ENCODE measurements around the gene KSR1. TPM values are rescaled to one million over a fixed set of nuclear protein-coding genes. Genes with fewer than 3 reads are reported as not detected.

Gene KSR1
- total and polyA plus RNA-seq, 9 of the 15 experiments (the other 6 are each of a cell fraction or from before 2014, with no cell fraction given) = 1.4 to 51.7 (median 18.4) TPM

- peak; percentile 77 for TF ChIP-seq L3MBTL2 (IDR thresholded peaks at IDR 0.05)
- no peak for TF ChIP-seq USF1 (CRISPR knock-in tag; IDR thresholded peaks at IDR 0.05)
- TF ChIP-seq REST (IDR thresholded peaks at IDR 0.05; ENCODE audit: borderline replicate concordance) = no peak
- TF ChIP-seq REST (CRISPR knock-in tag; IDR thresholded peaks at IDR 0.05; ENCODE audit: low read depth) = peak; percentile 13; the same call in 1 of the 2 replicates
- peak in 1 of 2 experiments; percentile 63; a peak in 1 of 3 replicates for TF ChIP-seq CBX3 (IDR thresholded peaks at IDR 0.05; ENCODE audit: borderline replicate concordance in 1 of 2, low read length in 2 of 2)
- TF ChIP-seq TAF9B (IDR thresholded peaks at IDR 0.05; ENCODE audit: partially characterized antibody) = peak; percentile 47
- peak; percentile 75 for TF ChIP-seq PKNOX1 (IDR thresholded peaks at IDR 0.05)
These were observed 113.8 kb downstream of the KSR1 start (continued) for GRCh38 chr17:27569884-27570577.
